Measurements from ENCODE around the gene NFAM1. TPM values are rescaled to one million over a fixed set of nuclear protein-coding genes. Genes with fewer than 3 reads are reported as not detected.
A peak's percentile ranks its signal among the peaks of the same experiment; 100 is the strongest.

NFAM1 gene
- total and polyA plus RNA-seq, 4 donors = 0.36 to 3.8 (median 2.6) TPM

DNA sequence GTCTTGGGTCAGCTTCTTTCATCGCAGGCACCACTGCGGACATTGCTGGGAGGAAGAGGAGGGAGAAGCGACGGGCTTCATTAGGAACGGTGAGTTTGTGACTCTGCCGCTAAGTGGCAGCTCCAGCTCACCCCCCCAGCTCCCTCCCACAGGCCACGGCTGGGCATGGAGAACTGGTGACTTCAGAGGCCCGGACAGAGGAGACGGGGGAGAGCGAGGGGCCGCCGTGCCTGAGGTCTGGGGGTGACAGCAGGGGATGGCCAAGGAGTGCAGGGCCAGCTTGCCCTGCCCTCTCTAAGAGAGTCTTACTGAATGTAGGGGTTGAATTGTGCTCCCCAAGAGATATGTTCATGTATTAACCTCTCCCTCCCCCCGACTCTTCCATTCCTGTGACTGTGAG, 13.9 kb upstream of the NFAM1 start (continued):
- TF ChIP-seq TAF1 (conservative IDR thresholded peaks at IDR 0.05) = no peak
- no peak for TF ChIP-seq RAD21 (IDR thresholded peaks at IDR 0.05)
- TF ChIP-seq SP1 (IDR thresholded peaks at IDR 0.05) = no peak
- TF ChIP-seq ZBTB33 (IDR thresholded peaks at IDR 0.05) = no peak
- TF ChIP-seq EGR1 (IDR thresholded peaks at IDR 0.05; ENCODE audit: low read depth in 2 of 2) = no peak

GRCh38 chr22:42444077-42444904, 12.1 kb upstream of the NFAM1 start:
- 8% methylated on average over 28 of the region's 28 CpGs for WGBS
- Histone ChIP-seq H3K9me3 (ENCODE audit: control insufficient read depth in 4 of 4, low read length in 3 of 4) (peaks cover 0 to 2% (median 0%) of the 10 kb centered on the region in 4 donors), H3K27me3 (ENCODE audit: control insufficient read depth in 4 of 4, insufficient read depth in 4 of 4, low read length in 3 of 4) (no peaks in the 10 kb centered on the region), H3K27ac (ENCODE audit: low read depth in 1 of 2, low read length in 2 of 2) (peak overlapping the region; percentile 70 to 85), H3K36me3 (ENCODE audit: control insufficient read depth in 4 of 4, insufficient read depth in 3 of 4, low read depth in 1 of 4, low read length in 3 of 4) (no peaks in the 10 kb centered on the region), H3K4me1 (ENCODE audit: control insufficient read depth in 4 of 4, insufficient read depth in 4 of 4, low read length in 3 of 4) (peaks cover 0 to 12% (median 9%) of the 10 kb centered on the region in 4 donors), H3K9ac (ENCODE audit: low read depth in 1 of 2, low read length in 2 of 2) (peak overlapping the region in 1 of 2 donors; percentile 67), H3K4me3 (ENCODE audit: low read depth in 1 of 3, low read length in 3 of 3) (peak overlapping the region; percentile 3 to 42 (median 17))
- TF ChIP-seq RAD21 (IDR thresholded peaks at IDR 0.05) (peak; percentile 61 to 70), EGR1 (IDR thresholded peaks at IDR 0.05; ENCODE audit: low read depth in 2 of 2) (no peak), FOXA2 (IDR thresholded peaks at IDR 0.05) (no peak), NR2F2 (IDR thresholded peaks at IDR 0.05) (no peak), YY1 (IDR thresholded peaks at IDR 0.05) (peak; percentile 82), SP1 (IDR thresholded peaks at IDR 0.05) (peak; percentile 27), TAF1 (conservative IDR thresholded peaks at IDR 0.05) (no peak), CTCF (IDR thresholded peaks at IDR 0.05; ENCODE audit: low read depth, low read length, missing input control) (peak; percentile 43), ZBTB33 (IDR thresholded peaks at IDR 0.05) (no peak), JUND (IDR thresholded peaks at IDR 0.05) (peak; percentile 40 to 63), MAX (IDR thresholded peaks at IDR 0.05) (no peak), RXRA (IDR thresholded peaks at IDR 0.05) (peak in 1 of 2 donors; percentile 13)
- TF ChIP-seq, protein P1, sequence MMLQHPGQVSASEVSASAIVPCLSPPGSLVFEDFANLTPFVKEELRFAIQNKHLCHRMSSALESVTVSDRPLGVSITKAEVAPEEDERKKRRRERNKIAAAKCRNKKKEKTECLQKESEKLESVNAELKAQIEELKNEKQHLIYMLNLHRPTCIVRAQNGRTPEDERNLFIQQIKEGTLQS (IDR thresholded peaks at IDR 0.05) = no peak
- TF ChIP-seq, protein P2, sequence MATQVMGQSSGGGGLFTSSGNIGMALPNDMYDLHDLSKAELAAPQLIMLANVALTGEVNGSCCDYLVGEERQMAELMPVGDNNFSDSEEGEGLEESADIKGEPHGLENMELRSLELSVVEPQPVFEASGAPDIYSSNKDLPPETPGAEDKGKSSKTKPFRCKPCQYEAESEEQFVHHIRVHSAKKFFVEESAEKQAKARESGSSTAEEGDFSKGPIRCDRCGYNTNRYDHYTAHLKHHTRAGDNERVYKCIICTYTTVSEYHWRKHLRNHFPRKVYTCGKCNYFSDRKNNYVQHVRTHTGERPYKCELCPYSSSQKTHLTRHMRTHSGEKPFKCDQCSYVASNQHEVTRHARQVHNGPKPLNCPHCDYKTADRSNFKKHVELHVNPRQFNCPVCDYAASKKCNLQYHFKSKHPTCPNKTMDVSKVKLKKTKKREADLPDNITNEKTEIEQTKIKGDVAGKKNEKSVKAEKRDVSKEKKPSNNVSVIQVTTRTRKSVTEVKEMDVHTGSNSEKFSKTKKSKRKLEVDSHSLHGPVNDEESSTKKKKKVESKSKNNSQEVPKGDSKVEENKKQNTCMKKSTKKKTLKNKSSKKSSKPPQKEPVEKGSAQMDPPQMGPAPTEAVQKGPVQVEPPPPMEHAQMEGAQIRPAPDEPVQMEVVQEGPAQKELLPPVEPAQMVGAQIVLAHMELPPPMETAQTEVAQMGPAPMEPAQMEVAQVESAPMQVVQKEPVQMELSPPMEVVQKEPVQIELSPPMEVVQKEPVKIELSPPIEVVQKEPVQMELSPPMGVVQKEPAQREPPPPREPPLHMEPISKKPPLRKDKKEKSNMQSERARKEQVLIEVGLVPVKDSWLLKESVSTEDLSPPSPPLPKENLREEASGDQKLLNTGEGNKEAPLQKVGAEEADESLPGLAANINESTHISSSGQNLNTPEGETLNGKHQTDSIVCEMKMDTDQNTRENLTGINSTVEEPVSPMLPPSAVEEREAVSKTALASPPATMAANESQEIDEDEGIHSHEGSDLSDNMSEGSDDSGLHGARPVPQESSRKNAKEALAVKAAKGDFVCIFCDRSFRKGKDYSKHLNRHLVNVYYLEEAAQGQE (IDR thresholded peaks at IDR 0.05) = no peak
- peak; percentile 73 for DNase-seq (ENCODE audit: low spot score)

Measured in liver (tissue), 9 donors.